Astrocyte (in vitro differentiated cells and primary cell): ENCODE measurements around the gene LDAF1.

Source experiments
- EZH2 ChIP-seq: IDR thresholded peaks from 2 replicates; pipeline ENCODE4 v1.6.1; 2012; ENCODE audit warnings: mild to moderate bottlenecking, low read length, inconsistent platforms; ENCODE audit not compliant: insufficient read depth
- TF ChIP-seq, protein P1 (sequence below): IDR thresholded peaks from 2 replicates; pipeline ENCODE4 v1.5.1; 2011; ENCODE audit warnings: low read depth, mild to moderate bottlenecking, inconsistent platforms, low read length, moderate library complexity; ENCODE audit not compliant: insufficient read depth

DNA sequence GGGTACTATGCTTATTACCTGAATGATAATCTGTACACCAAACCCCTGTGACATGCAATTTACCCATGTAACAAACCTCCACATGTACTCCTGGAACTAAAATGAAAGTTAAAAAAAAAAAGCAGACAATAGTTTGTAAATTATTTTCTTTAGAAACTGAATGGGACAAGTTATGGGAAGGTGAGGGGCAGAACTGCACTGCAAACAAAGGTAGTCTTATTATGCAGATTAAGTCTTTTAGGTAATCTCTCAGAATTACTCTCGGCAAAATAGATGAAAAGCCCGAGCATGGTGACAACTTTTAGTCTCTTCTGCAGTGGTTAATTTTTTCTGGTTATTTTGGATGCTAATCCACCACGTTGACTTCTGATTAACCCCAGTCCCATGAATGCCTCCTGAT is 25.5 kb downstream of the LDAF1 start:
- TF ChIP-seq, protein P1, sequence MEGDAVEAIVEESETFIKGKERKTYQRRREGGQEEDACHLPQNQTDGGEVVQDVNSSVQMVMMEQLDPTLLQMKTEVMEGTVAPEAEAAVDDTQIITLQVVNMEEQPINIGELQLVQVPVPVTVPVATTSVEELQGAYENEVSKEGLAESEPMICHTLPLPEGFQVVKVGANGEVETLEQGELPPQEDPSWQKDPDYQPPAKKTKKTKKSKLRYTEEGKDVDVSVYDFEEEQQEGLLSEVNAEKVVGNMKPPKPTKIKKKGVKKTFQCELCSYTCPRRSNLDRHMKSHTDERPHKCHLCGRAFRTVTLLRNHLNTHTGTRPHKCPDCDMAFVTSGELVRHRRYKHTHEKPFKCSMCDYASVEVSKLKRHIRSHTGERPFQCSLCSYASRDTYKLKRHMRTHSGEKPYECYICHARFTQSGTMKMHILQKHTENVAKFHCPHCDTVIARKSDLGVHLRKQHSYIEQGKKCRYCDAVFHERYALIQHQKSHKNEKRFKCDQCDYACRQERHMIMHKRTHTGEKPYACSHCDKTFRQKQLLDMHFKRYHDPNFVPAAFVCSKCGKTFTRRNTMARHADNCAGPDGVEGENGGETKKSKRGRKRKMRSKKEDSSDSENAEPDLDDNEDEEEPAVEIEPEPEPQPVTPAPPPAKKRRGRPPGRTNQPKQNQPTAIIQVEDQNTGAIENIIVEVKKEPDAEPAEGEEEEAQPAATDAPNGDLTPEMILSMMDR, result no peak
- no peak for TF ChIP-seq EZH2
